ENCODE data around the gene PIGX. TPM values are rescaled to one million over a fixed set of nuclear protein-coding genes. Genes with fewer than 3 reads are reported as not detected.

PIGX gene
- total RNA-seq (2014; rRNA removed; shearing (Covaris generic)) = 28.7 and 33.1 TPM in 2 replicates

- peak; percentile 91 for DNase-seq (ENCODE audit: low read depth)
These were observed at the start of gene PIGX, which contains the start of gene CEP19 for GRCh38 chr3:196711838-196712513. TSS of gene PIGX (plus strand) at chr3:196712377. TSS of gene CEP19 (minus strand) at chr3:196712250. CDS start at chr3:196708657, 3,593 bp downstream.

GRCh38 chr3:196662711-196663571, 49.2 kb upstream of the PIGX start:
- DNase-seq (ENCODE audit: low read depth) = no peak

- peak; percentile 89 for DNase-seq (ENCODE audit: low read depth)
These were observed 45.9 kb upstream of the PIGX start for GRCh38 chr3:196666001-196666867.

- DNase-seq (ENCODE audit: low read depth) = no peak
These were observed 44.9 kb upstream of the PIGX start for GRCh38 chr3:196667056-196667825.

- no peak for DNase-seq (ENCODE audit: low read depth)
These were observed 41.8 kb upstream of the PIGX start for GRCh38 chr3:196670339-196670738.

- no peak for DNase-seq (ENCODE audit: low read depth)
These were observed 38.5 kb upstream of the PIGX start for GRCh38 chr3:196673632-196674031.

- DNase-seq (ENCODE audit: low read depth) = no peak
These were observed 34.8 kb upstream of the PIGX start for GRCh38 chr3:196677353-196677752.

GRCh38 chr3:196677931-196678330, 34.2 kb upstream of the PIGX start:
- DNase-seq (ENCODE audit: low read depth) = no peak

- DNase-seq (ENCODE audit: low read depth) = peak; percentile 53
These were observed 27.4 kb upstream of the PIGX start for GRCh38 chr3:196684548-196685407.

GRCh38 chr3:196686436-196686835, 25.7 kb upstream of the PIGX start:
- DNase-seq (ENCODE audit: low read depth) = no peak

GRCh38 chr3:196688349-196688748, 23.8 kb upstream of the PIGX start:
- no peak for DNase-seq (ENCODE audit: low read depth)

GRCh38 chr3:196689941-196690660, 22.1 kb upstream of the PIGX start:
- DNase-seq (ENCODE audit: low read depth) = no peak

- DNase-seq (ENCODE audit: low read depth) = no peak
These were observed 20.8 kb upstream of the PIGX start for GRCh38 chr3:196691386-196691785.

GRCh38 chr3:196694202-196694638, 18.0 kb upstream of the PIGX start:
- no peak for DNase-seq (ENCODE audit: low read depth)

GRCh38 chr3:196694941-196695848, 17.0 kb upstream of the PIGX start:
- no peak for DNase-seq (ENCODE audit: low read depth)

- no peak for DNase-seq (ENCODE audit: low read depth)
These were observed 16.3 kb upstream of the PIGX start for GRCh38 chr3:196695849-196696226.

GRCh38 chr3:196697270-196697669, 14.9 kb upstream of the PIGX start:
- DNase-seq (ENCODE audit: low read depth) = no peak

- no peak for DNase-seq (ENCODE audit: low read depth)
These were observed 12.4 kb upstream of the PIGX start for GRCh38 chr3:196699749-196700148.
